ENCODE measurements around the gene SULT2B1.
"Not testable (repeated sequence)": the region's sequence is repeated elsewhere in the genome, so short reads cannot be mapped to it uniquely, and the experiment has no call there.

SULT2B1 gene

DNA sequence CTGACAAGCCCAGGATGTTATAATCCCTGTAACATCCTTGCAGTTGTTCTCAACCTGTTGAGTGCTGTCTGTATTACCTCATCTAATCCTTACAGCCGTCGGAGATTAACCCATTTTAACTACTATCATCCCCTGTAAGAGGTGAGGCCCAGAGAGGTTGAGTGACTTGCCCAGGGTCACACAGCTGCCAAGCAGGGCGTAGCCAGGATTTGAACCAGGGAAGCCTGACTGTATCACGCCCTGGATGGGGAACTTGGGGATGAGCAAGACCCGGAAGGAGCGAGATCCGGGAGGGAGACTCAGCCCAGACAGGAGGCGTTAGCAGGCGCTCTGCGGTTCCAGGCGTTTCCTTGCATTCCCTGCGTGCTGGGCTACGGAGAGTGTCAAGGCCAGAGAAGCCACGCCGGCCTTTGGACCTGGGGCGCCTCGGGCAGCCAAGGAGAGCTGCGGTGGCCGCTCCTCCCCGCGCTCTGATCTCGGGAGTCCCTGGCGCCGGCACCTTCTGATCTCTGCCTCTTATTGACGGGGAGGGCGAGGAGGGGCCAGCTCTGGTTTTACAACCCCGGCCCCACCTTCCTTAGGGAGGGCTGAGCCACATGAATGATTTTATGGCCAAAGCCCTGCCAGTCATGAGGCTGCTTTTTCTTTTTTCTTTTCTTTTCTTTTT lies 6.2 kb downstream of the SULT2B1 start:
- DNase-seq (ENCODE audit: low read depth) = peak; percentile 63

DNA sequence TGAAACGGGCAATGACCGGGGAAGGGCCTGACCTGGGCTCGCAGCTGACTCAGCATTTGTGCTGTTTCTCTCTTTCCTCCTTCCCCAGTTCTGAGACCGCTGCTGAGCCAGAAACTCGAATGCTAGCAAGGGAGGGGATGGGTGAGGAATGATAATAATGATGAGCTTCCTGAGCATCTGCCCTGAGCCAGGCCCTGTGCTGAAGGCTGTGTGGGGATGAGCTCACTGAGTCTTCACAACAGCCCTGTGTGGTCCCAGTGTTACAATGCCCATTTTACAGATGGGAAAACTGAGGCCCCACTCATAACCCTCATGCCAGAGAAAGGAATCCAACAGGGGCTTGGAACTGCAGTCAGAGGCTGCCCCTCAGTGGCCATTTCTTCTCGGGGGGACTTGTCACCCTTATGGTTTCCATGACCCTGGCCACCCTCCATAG lies 8.1 kb downstream of the SULT2B1 start:
- no peak for DNase-seq (ENCODE audit: low read depth)

DNA sequence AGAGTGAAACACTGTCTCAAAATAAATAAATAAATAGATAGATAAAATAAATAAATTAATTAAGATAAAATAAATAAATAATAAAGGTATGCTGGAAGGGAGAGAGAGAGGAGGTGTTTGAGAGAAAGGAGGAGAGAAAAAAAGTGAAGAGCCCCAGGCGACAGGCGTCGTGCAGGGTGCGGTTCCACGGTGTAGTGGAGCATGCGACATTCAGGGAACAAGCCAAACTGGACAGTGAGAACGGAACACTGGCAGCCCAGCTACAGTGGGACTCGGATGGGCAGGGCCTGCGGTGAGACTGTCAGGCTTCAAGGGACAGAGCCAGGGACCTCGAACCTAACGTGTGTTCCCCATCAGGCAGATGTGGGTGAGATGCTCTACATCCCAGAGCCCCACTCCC lies 9.4 kb downstream of the SULT2B1 start:
- DNase-seq (ENCODE audit: low read depth) = no peak

DNA sequence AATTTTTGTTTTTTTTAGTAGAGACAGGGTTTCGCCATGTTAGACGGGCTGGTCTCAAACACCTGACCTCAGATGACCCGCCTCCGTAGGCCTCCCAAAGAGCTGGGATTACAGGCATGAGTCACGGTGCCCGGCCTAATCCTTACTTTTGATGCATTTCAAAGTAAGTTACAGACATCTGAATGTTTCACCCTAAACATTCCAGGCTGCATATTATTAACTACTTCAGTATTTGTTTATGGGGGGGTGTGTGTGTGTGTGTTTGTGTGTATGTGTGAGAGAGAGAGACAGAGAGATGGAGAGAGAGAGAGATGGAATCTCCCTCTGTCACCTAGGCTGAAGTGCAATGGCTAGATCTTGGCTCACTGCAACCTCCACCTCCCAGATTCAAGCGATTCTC lies 13.1 kb downstream of the SULT2B1 start:
- peak; percentile 93 for DNase-seq (ENCODE audit: low read depth)

DNA sequence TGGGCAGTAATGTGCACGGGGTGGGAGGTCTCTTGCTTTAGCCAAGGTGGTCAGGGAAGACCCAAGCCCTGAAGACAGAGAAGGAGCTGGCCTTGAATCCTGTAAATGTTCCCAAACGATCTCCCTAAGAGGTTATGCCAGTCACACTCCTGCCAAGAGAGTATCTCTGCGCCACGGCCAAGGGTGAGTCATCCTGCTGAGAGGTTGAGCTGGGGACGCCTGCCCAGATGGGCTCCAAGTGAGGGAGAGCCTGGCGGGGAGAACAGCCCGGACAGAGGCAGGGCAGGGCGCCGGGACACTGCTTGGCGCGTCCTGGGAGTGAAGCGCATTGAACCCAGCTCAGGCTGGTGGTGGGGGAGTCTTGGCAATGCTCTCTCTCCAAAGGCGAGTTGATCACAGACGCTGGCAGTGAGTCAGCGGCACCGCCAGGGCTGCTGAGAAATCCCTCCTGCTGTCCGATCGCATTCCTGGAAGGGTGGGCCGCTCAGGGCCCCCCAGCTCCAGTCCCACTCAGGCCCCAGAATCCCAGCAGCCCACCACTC lies 16.4 kb downstream of the SULT2B1 start:
- DNase-seq (ENCODE audit: low read depth) = peak; percentile 88

DNA sequence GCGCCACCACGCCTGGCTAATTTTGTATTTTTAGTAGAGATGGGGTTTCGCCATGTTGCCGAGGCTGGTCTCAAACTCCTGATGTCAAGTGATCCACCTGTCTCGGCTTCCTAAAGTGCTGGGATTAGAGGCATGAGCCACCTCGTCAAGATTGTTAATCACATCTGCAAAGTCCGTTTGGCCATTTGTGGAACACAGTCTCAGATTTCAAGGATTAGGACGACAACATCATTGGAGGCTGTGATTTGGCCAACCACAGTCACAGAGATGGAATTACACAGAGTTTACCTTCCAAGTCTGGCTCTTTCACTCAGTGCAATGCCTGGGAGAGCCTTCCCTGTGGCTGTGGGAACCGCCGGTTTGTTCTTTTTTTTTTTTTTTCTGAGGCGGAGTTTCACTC lies 17.8 kb downstream of the SULT2B1 start:
- DNase-seq (ENCODE audit: low read depth) = peak; percentile 55

DNA sequence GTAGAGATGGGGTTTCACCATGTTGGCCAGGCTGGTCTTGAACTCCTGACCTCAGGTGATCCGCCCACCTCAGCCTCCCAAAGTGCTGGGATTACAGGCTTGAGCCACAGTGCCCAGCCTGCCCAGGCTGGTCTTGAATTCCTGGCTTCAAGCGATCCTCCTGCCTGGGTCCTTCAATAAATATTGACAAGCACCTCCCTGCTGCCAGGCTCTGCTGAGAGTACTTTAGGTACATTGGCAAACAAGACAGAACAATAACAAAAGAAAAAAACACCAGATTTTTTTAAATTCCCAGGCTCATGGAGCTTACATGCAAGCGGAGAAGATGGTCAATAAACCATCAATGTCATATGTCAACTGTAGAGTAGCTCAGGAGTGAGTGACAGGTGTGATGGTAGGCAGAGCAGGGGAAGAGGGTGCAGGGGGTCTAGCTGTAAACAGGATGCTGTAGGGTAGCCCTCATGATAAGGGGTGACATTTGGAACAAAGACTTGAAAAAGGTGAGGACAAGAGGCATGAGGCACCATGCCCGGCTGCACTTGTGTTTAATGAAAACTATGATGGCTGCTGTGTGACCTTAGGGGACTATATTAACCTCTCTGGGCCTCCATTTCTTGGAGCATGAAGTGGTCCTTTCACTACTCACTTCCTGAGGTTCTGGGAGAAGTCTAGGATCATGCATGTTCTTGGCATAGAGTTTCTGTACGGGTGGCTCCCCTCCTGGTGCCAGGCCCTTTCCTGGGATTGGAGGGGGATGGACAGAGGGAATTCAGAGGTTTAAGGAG lies 19.6 kb downstream of the SULT2B1 start:
- DNase-seq (ENCODE audit: low read depth) = no peak

DNA sequence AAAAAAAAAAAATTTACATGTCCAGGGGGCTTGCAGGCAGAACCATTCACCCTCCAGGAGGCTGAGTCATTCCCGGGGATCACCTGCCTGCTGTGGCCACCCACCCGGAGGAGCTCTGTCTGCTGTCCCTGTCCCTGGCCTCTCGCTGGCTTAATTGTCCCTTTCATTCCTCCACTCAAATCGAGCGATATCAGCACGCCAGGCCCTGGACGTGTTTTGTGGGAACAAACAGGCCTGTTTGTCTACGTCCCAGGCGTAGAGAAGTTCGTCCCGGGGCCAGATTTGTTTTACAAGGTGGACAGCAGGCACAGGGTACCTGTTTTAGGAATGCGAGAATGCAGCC lies 21.2 kb downstream of the SULT2B1 start:
- DNase-seq (ENCODE audit: low read depth) = no peak

DNA sequence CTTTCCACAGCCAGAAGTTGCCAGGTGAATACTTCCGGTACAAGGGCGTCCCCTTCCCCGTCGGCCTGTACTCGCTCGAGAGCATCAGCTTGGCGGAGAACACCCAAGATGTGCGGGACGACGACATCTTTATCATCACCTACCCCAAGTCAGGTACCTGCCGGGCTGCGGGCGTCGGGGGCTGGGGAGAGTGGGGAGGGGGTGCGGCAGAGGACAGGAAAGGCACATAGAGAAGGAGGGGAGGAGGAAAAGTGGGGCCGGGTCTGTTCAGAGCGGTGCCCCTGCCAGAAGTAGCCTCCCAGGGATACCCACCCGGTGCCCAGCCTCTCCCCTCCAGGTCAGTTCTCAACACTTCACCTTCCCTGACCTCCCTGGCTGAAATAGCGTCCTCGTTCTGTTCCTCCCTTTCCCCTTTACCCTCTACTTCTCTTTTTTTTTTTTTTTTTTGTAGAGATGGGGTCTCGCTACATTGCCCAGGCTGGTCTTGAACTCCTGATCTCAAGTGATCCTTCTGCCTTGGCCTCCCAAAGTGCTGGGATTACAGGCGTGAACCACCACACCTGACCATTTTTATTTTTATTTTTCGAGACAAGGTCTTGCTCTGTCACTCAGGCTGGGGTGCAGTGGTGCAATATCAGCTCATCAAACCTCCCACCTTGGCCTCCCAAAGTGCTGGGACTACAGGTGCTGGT lies 24.1 kb downstream of the SULT2B1 start:
- no peak for DNase-seq (ENCODE audit: low read depth)

DNA sequence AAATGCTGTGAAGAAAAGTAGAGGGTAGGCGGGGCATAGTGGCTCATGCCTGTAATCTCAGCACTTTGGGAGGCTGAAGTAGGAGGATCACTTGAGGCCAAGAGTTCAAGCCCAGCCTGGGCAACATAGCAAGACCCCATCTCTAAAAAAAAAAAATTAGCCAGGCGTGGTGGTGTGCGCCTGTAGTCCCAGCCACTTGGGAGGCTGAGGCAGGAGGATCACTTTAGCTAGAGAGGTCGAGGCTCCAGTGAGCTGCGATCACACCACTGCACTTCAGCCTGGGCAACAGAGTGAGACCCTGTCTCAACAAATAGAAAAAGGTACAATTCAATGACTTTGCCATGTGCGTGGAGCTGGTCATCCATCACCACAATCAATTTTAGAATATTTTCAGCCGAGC lies 25.9 kb downstream of the SULT2B1 start:
- DNase-seq (ENCODE audit: low read depth) = not testable (repeated sequence)

DNA sequence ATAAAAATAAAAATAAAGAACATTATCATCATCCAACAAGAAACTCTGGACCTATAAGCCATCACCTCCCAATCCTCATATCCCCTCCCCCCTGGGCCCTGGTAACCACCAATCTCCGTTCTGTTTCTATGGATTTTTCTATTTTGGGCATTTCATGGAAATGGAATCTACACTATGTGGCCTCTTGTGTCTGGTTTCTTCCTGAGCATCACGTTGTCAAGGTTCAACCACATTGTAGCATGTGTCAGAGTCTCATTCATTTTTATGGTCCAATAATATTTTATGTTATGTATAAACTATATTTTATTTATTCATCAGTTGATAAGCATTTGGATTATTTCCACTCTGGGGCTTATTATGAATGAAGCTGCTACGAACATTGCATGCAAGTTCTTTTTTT lies 26.9 kb downstream of the SULT2B1 start:
- DNase-seq (ENCODE audit: low read depth) = no peak

DNA sequence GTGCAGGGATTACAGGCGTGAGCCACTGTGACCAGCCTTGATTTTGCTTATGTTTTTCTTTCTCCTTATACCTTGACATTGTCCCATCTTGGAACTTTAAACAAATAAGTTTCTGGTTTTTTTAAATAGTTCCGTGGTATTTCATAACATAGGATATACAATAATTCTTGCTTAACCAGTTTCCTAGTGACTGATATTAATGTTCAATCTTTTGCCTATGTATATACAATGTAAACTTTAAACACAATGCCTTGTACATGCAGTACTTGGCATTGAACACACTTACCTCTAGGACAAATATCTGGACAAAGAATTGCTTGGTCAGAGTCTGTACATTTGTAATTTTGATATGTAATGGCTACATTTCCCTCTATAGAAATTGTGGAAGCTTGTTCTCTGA lies 30.2 kb downstream of the SULT2B1 start:
- no peak for DNase-seq (ENCODE audit: low read depth)

DNA sequence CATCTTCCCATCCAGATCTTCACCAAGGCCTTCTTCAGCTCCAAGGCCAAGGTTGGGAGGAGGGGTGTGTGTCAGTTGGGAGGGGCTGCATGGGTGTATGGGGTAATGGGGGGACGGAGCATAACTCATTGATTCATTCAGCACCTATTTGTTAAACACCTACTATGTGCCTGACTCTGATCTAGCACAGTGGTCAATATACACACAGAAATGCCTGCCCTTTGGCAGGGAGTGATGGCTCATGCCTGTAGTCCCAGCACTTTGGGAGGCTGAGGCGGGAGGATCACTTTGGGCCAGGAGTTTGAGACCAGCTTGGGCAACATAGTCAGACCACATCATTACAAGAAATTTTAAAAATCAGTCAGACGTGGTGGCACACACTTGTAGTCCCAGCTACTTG lies 35.4 kb downstream of the SULT2B1 start:
- no peak for DNase-seq (ENCODE audit: low read depth)

DNA sequence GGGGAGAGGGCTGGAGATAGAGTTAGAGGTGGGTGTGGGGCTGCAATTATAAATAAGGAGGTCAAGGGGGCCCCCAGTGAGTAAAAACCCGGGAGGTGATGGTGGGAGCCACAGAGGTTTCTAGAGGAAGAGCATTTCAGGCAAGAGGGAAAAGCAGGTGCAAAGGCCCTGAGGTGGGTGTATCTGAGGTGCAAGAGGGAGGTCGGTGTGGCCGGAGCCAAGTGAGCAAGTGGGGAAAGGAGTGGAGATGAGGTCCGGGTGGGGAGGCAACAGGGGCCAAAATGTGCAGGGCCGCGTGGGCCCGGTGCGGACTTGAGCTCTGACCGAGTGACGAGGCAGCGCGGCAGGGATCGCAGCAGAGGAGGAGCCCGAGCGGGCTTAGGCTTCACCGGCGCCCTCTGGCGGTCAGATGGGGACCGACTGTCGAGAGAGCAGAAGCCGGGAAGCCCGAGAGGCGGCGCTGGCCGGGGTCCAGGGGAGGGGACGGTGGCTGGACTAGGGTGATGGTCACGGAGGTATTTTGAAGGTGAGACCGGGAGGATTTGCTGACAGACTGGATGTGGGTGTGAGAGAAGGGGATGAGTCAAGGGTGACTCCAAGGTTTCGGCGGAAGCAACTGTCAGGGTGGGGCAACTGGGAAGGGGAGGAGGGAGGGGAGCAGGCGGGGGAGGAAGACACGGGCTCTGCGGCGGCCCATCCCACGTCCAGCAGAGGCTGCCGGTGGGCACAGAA lies 36.9 kb downstream of the SULT2B1 start:
- peak; percentile 78 for DNase-seq (ENCODE audit: low read depth)

DNA sequence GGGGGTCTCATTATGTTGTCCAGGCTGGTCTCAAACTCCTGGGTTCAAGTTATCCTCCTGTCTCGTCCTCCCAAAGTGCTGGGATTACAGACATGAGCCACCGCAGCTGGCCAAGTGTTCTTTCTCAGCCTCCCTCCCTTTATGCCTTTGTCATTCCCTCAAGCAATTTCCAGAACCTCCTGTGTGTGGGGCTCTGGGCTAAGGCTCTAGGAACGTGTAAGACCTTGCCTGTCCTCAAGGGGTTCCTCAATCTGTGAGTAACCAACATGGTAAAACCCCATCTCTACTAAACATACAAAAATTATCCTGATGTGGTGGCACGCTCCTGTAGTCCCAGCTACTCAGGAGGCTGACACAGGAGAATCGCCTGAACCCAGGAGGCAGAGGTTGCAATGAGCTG lies 39.0 kb downstream of the SULT2B1 start:
- peak; percentile 26 for DNase-seq (ENCODE audit: low read depth)

DNA sequence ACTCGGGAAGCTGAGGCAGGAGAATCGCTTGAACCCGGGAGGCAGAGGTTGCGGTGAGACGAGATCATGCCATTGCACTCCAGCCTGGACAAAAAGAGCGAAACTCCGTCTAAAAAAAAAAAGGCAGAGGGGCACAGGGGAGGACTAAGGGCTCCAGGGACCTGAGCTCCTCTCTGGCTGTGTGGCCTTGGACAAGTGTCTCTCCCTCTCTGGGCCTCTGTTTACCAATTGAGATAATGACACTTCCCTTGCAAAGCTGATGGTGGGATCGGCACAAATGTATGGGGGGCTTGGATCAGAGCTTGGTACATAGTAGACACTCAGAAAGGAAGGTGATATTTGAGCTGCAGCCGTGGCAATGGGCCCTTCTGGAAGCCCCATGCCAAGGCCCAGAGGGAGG lies 43.2 kb downstream of the SULT2B1 start:
- DNase-seq (ENCODE audit: low read depth) = no peak

DNA sequence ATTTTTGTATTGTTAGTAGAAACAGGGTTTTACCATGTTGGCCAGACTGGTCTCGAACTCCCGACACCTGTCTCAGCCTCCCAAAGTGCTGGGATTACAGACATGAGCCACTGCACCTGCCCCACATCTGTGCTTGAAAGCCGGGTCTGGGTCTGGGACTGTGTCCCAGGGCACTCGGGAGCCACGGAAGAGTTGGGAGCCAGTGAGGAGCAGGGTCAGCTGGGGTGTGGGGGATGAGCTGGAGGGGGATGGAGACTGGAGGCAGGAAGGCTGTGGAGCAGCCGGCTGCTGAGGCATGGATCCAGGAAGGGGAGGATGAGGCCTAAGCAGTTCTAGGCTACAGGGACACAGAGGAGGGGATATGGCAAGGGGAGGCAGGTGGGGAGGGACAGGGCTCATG lies 43.9 kb downstream of the SULT2B1 start:
- no peak for DNase-seq (ENCODE audit: low read depth)

DNA sequence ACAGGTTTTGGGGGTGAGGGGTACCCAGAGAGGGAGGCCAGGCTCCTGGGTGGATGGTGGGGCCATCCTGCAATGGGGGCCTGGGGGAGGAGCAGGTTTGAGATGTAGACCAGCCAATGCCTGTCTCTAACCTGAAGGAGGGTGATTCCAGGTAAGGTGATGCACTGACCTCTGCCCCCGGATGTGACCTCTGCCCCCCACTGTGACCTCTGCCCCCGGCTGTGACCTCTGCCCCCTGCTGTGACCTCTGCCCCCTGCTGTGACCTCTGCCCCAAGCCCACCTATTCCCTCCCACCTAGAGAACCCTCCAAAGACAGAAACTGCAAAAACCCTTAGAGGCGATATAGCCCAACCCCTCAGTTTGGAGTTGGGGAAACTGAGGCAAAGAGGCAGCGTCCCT lies 44.3 kb downstream of the SULT2B1 start:
- DNase-seq (ENCODE audit: low read depth) = no peak

DNA sequence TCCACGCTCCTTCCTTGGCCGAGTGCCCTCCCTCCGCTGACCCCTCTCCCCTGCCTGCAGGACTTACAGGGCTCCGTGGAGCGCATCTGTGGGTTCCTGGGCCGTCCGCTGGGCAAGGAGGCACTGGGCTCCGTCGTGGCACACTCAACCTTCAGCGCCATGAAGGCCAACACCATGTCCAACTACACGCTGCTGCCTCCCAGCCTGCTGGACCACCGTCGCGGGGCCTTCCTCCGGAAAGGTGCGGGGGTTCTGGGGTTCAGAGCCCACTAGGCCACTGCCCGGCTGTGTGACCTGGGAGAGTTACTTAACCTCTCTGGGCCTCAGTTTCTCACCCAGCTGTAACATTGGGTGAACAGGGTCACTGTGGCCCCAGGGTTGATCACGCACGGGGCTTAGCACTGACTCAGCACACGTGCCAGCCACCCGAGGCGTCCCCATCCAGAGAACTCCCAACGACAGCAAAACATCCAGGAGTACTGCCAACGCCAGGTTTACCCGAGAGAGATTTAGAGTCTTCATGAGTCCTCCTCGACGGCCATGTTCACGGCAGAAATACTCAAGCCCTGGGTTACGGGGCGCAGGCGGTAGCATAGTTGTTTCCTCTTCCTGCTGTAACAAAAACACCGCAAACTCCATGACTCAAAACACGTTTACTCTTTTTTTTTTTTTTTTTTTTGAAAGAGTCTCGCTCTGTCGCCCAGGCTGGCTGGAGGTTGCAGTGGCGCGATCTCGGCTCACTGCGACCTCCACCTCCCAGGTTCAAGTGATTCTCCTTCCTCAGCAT lies 44.9 kb downstream of the SULT2B1 start:
- DNase-seq (ENCODE audit: low read depth) = no peak

DNA sequence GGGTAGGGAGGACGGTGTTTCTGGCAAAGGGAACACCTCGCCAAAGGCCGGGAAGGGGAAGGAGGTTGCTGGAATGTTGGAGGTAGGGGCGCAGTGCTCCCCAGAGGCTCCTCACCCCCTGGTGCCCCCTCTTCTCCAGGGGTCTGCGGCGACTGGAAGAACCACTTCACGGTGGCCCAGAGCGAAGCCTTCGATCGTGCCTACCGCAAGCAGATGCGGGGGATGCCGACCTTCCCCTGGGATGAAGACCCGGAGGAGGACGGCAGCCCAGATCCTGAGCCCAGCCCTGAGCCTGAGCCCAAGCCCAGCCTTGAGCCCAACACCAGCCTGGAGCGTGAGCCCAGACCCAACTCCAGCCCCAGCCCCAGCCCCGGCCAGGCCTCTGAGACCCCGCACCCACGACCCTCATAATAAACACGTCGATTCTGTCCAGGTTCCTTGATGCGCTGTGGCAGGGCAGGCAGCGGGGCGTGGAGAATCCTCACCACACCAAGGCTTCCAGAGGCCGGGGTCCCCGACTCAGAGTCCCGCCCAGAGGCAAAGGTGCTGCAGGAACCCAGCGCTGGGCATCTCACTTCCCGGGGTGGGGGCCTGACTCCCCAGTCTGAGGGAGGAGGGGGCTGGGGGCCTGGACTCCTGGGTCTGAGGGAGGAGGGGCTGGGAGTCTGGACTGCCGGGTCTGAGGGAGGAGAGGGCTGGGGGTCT lies 47.2 kb downstream of the SULT2B1 start:
- DNase-seq (ENCODE audit: low read depth) = no peak
